CD4-positive, alpha-beta T cell treated with Interleukin-10 for 1 hour (primary cell): Measurements from ENCODE around the gene EYA2.
"Not testable (repeated sequence)": the region's sequence is repeated elsewhere in the genome, so short reads cannot be mapped to it uniquely, and the experiment has no call there.

Source experiments
- DNase-seq: peaks from one replicate; pipeline ENCODE4 v3.0.0-alpha.2; 2020

The EYA2 gene

GRCh38 chr20:46959081-46959692 is 64.5 kb downstream of the EYA2 start:
- DNase-seq, result no peak

- DNase-seq, result no peak
These were observed 65.2 kb downstream of the EYA2 start for GRCh38 chr20:46959821-46960220.

- no peak for DNase-seq
These were observed 65.9 kb downstream of the EYA2 start for GRCh38 chr20:46960536-46960935.

GRCh38 chr20:46961968-46962367 is 67.3 kb downstream of the EYA2 start:
- not testable (repeated sequence) for DNase-seq

GRCh38 chr20:46962452-46963195 is 68.0 kb downstream of the EYA2 start:
- DNase-seq, result no peak

DNA sequence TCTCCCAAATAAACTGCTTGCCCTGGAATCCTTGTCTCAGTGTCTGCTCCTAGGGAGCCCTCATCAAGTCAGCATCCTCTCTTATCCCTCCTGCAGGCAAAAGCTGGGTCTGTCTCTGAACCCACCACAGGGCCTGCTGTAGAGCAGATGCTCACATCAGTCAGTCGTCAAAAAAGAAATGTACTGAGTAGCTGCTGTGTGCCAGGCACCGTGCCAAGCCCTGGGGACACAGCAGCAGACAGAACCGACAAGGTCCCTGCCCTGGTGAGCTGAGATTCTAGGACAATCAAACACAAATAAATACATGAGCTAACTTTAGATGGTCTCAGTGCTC is 68.5 kb downstream of the EYA2 start:
- no peak for DNase-seq

- DNase-seq, result no peak
These were observed 69.3 kb downstream of the EYA2 start for GRCh38 chr20:46963758-46964617.

DNA sequence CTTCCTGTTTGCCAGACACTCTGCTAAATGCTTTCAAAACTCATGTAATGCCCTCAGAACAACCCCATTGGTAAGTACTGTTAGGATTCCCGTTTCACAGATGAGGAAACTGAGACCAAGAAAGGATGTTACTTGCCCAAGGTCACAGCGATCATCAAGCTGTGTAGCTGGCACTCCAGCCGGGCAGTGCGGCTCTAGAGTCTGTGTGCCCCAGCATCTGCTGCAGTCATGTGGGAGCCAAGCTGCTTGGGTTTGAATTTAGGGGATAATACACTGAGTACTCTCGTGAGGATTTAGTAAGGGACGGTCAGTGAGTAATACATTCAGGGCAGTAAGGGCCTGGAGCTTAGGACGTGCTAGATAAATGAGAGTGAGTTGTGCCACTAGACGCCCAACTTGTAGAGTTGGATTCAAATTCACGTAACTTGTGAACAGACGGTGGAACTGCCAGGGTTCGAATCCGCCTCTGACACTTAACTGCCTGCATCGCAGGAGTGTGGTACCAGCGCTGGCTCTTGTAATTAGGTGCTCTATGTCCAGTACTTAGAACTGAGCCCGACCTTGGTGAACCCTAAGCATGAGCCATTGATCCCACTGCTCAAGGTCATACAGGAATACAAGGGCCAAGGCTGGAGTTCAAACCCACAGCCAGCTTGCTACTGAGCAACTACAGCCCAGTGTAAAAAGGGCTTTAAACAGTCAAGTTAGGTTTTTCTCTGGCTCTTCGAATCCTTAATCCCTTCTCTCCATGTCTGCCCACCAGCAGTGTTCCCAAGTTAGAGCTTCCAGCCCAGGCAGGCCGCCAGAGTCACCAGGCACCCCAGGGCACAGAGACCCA is 70.2 kb downstream of the EYA2 start:
- DNase-seq, result no peak

DNA sequence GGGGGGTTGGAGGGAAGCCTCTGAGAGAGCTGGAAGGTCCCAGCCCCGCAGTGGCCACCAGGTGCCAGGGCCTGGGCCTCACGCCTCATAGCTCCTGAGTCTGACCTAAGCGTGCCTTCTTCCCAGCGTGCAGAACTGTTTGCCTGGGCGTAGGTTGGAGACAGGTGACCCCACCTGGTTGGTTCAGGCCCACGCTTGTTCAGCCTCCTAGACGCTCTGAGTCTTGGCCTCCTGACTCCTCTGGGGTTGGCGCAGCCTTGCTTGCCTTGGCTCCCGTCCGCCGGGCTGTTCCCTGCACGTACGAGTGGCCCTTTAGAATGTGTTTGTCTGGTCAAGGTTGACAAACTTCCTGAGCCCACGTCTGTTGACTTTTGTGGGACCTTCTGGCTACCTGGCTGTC is 70.8 kb downstream of the EYA2 start:
- DNase-seq, result no peak

DNA sequence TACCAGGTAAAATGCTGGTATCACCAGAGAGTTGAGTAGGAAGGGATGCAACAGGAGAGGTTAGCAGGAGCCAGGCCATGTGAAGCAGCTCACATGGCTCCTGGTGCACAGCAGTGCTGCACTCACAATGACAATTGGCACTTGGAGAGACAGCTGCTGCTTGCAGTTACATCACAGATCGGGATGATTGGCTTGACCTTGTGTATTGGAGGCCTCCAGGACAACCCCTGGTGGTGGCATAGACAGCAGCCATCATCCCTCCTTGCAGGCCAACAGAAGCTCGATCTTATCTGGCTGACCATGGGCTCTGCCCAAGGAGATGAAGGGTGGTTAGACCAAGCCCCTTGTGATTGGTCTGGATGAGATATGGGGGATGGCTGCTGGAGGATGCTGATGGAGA is 73.0 kb downstream of the EYA2 start:
- DNase-seq, result no peak

DNA sequence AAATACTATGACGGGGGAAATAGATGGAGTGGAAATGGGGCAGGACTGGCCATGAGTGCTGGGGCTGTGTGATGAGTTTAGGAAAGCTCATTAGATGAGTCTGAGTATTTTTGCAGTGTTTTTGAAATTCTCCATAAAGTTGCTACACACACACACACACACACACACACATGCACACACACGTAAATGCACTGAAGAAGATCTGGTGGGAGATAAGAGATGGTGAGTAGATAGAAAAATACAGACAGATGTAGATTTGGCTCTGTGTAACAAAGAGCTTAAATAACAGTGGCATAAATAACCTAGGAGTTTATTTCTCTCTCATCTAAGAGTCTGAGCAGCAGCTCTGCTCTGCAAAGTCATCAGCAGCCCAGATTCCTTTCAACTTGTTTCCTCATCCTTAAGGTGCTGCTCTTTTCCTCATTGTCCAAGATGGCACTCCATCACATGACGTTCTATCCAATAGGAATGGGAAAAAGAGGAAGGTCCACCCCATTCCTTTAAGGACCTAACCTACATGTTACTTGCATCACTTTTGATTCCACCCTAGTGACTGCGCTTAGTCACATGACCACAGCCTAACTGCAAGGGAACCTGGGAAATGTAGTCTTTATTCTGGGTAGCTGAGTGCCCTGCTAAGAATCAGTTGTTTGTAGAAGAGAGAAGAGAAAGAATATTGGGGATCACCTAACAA is 76.4 kb downstream of the EYA2 start:
- DNase-seq, result peak; percentile 24

- no peak for DNase-seq
These were observed 79.1 kb downstream of the EYA2 start for GRCh38 chr20:46973766-46974165.

DNA sequence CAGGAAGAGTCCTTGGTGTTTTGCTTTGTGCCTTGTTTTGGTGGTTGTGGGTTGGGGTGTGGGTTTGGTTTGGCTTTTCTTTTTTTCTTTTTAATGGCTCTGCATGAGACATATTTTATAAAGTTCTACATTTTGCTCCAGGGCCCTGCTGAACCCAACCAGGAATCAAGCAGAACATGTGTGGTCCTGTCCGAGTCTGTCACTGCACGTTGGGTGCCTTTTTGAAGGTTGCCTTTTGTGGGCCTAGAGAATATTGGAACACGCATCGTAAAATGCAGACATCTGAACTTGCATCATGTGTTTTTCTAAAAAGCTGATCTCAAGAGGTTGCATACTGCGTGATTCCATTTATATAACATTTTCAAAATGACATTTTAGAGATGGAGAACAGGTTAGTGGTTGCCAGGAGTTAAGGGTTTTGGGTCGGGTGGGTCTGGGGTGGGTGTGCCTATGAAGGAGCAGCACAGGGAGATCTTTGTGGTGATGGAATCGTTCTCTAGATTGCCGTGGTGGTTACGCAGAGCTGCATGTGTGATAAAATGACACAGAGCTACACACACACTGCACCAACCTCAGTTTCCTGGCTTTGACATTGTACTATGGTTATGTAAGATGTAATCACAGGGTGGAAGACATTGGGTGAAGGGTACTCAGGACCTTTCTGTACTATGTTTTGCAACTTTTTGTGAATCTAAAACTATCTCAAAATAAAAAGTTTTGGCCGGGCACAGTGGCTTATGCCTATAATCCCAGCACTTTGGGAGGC is 80.2 kb downstream of the EYA2 start:
- no peak for DNase-seq

DNA sequence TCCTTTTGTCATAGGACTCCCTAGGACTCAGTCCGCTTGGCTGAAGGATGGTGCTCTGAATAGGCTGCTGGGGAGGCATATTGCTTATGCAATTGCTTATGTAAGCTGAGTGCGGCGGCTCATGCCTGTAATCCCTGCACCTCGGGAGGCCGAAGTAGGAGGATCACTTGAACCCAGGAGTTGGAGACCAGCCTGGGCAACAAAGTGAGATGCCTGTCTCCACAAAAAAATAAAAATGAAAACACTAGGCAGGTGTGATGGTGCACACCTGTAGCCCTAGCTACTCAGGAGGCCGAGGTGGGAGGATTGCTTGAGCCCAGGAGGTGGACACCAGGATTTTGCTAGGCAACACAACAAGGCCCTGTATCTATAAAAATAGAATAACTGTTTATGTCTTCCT is 81.3 kb downstream of the EYA2 start:
- DNase-seq, result no peak

- DNase-seq, result no peak
These were observed 82.6 kb downstream of the EYA2 start for GRCh38 chr20:46977204-46977603.

DNA sequence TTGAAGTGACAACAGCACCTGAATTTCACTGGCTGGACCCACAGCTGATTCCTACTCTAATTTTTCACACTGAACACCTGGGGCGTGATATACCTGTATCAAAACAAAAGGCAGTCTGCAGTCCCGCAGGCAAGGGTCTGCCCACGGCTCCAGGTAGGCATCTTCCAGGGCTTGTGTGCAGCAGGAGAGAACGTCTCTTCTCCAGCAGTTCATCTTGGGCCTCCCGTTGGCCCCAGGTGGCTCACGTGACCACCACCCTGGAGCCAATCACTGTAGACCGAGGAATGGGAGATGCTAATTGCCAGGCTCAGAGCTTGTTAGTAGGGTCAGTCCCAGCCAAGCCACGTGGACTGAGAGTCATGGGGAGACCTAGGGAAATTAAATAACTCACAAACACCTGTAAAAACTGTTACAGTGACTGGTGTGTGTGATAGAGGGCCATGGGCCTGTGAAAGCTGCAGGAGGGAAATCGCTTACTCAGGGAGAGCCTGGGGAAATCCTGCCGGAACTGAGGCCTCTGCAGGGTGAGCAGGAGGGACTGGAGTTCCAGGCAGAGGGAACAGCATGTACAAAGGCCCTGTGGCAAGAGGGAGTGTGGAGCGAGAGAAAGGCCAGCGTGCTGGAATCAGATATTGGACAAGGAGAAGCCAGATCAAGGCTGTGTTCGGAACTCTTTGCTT is 83.4 kb downstream of the EYA2 start:
- no peak for DNase-seq

- DNase-seq, result no peak
These were observed 84.4 kb downstream of the EYA2 start for GRCh38 chr20:46978951-46979491.

DNA sequence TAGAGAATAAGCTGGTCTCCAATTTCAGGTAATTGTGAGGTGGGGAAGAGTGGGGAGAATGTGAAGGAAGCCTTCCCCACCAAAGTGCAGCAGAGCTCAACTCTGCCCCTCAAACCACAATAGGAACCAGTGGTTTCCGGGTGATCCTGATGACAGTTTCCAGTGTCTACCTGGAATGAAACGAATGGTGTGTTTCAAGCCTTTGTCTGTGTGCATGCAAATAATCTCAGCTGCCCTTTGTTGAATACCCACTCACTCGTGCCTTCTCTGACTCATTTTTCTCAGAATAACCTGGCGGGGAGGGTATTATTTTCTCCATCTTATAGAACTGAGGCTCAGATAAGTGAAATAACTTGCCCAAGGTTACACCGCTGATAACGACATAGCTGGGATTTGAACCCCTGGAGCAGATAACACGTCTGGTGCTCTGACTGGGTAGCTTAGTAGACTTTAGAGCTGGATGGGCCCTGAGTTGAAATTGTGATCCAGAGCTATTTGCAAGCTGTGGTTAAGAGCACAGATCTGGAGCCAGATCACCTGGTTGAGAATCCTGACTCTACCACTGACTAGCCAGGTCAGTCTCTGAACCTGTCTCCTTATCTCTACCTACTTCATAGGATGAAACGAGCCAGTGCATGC is 85.1 kb downstream of the EYA2 start:
- no peak for DNase-seq

- no peak for DNase-seq
These were observed 86.5 kb downstream of the EYA2 start for GRCh38 chr20:46981184-46981583.

DNA sequence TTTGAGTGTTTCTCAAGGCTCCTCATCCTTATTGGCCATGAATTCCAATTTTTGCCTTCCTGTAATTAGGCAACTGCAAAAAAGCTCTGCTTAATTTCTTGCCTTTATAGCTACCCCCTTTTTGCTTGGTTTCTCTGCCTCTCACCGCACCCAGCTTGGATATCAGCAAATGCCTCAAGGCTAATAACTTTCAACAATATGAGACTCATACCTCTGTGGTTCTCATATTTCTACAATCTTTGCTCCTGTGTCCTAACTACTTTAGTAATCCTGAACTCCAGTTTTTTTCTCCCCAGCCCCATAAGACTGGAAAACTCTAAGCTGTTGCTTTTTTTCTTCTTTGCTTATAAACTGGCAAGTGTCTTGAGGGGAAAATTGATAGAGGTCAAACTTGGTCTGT is 88.8 kb downstream of the EYA2 start:
- DNase-seq, result no peak
